HepG2 (cell line): ENCODE measurements around the gene MXRA8. TPM values are rescaled to one million over a fixed set of nuclear protein-coding genes. Genes with fewer than 3 reads are reported as not detected.

Experiments used
- DMAP1 ChIP-seq: IDR thresholded peaks from 2 replicates; pipeline ENCODE4 v1.6.1; 2016
- DNMT1 ChIP-seq: sonication (generic); formaldehyde crosslinking; IDR thresholded peaks from 2 replicates; pipeline ENCODE4 v1.5.1; 2020; ENCODE audit warnings: mild to moderate bottlenecking, missing genetic modification reagents
- HIVEP1 ChIP-seq: sonication (generic); formaldehyde crosslinking; IDR thresholded peaks from 2 replicates; pipeline ENCODE4 v1.4.0; 2020; ENCODE audit warnings: mild to moderate bottlenecking, missing genetic modification reagents
- HMGXB4 ChIP-seq, 2 experiments: sonication (generic) in 1 of 2; formaldehyde crosslinking in 1 of 2; IDR thresholded peaks; 2 replicates each; pipeline versions ENCODE4 v1.4.0 to v1.6.1; 2018 to 2020; ENCODE audit warnings: missing genetic modification reagents in 2 of 2, borderline replicate concordance in 1 of 2, low read depth in 1 of 2, mild to moderate bottlenecking in 1 of 2, missing biosample characterization in 1 of 2
- JARID2 ChIP-seq: sonication (generic); formaldehyde crosslinking; IDR thresholded peaks from 2 replicates; pipeline ENCODE4 v1.8.1; 2023; ENCODE audit warnings: missing genetic modification reagents, inconsistent platforms; ENCODE audit not compliant: insufficient replicate concordance
- MLLT10 ChIP-seq: sonication (generic); formaldehyde crosslinking; IDR thresholded peaks from 2 replicates; pipeline ENCODE4 v1.4.0; 2020; ENCODE audit warnings: missing genetic modification reagents
- PHF5A ChIP-seq: IDR thresholded peaks from one replicate; pipeline ENCODE4 v1.6.1; 2018; ENCODE audit warnings: low read depth, missing genetic modification reagents; ENCODE audit not compliant: unreplicated experiment
- PRPF4 ChIP-seq: fragments of 200-400 bp; formaldehyde crosslinking; IDR thresholded peaks from 2 replicates; pipeline ENCODE4 v1.6.1; 2016; ENCODE audit warnings: low read length, low read depth; ENCODE audit not compliant: poor library complexity, severe bottlenecking
- RARG ChIP-seq: sonication (generic); formaldehyde crosslinking; IDR thresholded peaks from 2 replicates; pipeline ENCODE4 v1.4.0; 2020; ENCODE audit warnings: low read depth, mild to moderate bottlenecking, missing genetic modification reagents
- SMYD3 ChIP-seq: sonication (generic); formaldehyde crosslinking; IDR thresholded peaks from 2 replicates; pipeline ENCODE4 v1.8.1; 2023; ENCODE audit warnings: mild to moderate bottlenecking, missing genetic modification reagents
- TAF1 ChIP-seq: sonication (generic); formaldehyde crosslinking; IDR thresholded peaks from 2 replicates; pipeline ENCODE4 v1.4.0; 2020; ENCODE audit warnings: missing genetic modification reagents
- TCF7 ChIP-seq: sonication (generic); IDR thresholded peaks from 2 replicates; pipeline ENCODE4 v1.6.1; 2016; ENCODE audit warnings: antibody characterized with exemption, low read depth
- ZBTB7B ChIP-seq: sonication (generic); formaldehyde crosslinking; IDR thresholded peaks from 2 replicates; pipeline ENCODE4 v1.4.0; 2020; ENCODE audit warnings: missing genetic modification reagents
- ZBTB8A ChIP-seq: sonication (generic); formaldehyde crosslinking; IDR thresholded peaks from 2 replicates; pipeline ENCODE4 v1.4.0; 2020; ENCODE audit warnings: mild to moderate bottlenecking, low read depth, missing genetic modification reagents, borderline replicate concordance
- ZNF224 ChIP-seq: sonication (generic); formaldehyde crosslinking; IDR thresholded peaks from 2 replicates; pipeline ENCODE4 v1.5.0; 2020; ENCODE audit warnings: mild to moderate bottlenecking, missing genetic modification reagents
- ZNF282 ChIP-seq: fragments of 450-650 bp; IDR thresholded peaks from 2 replicates; pipeline ENCODE4 v1.6.1; 2018; ENCODE audit not compliant: partially characterized antibody
- ZNF432 ChIP-seq: sonication (generic); formaldehyde crosslinking; IDR thresholded peaks from 2 replicates; pipeline ENCODE4 v1.5.0; 2020; ENCODE audit warnings: missing genetic modification reagents, mild to moderate bottlenecking, borderline replicate concordance
- ZNF512 ChIP-seq: sonication (generic); formaldehyde crosslinking; IDR thresholded peaks from 2 replicates; pipeline ENCODE4 v1.4.0; 2020; ENCODE audit warnings: mild to moderate bottlenecking, missing genetic modification reagents
- ZNF670 ChIP-seq: sonication (generic); formaldehyde crosslinking; IDR thresholded peaks from 2 replicates; pipeline ENCODE4 v1.8.0; 2022; ENCODE audit warnings: mild to moderate bottlenecking, missing genetic modification reagents, borderline replicate concordance
- ZNF883 ChIP-seq: sonication (generic); formaldehyde crosslinking; IDR thresholded peaks from 2 replicates; pipeline ENCODE4 v1.5.1; 2020; ENCODE audit warnings: mild to moderate bottlenecking, missing genetic modification reagents; ENCODE audit errors: not compliant biosample characterization
- polyA plus RNA-seq, 8 experiments: library from polyadenylated mRNA; depleted of rRNA in 3 of 8; stranded (reverse) in 7 of 8; unstranded in 1 of 8; fragments of >200 nt; fragmentation: Illumina TruSeq in 4 of 8; extraction: Trizol in 4 of 8; gene quantifications; 2 replicates each; pipeline versions ENCODE4 v1.2.1 to v1.2.3, GENCODE V29; 2011 to 2016; ENCODE audit warnings: low read depth in 4 of 8, missing spikeins in 1 of 8, mixed read lengths in 1 of 8; ENCODE audit not compliant: insufficient read depth in 1 of 8
- total RNA-seq, 5 experiments: library from RNA; depleted of rRNA; stranded (reverse); fragments of >200 nt; fragmentation: Illumina TruSeq; extraction: Trizol; gene quantifications; 2 replicates each; pipeline ENCODE4 v1.2.3, GENCODE V29; 2016; ENCODE audit warnings: low read depth in 1 of 5

The MXRA8 gene
- total and polyA plus RNA-seq, 2 of the 13 experiments (the other 11 are each of a cell fraction or from before 2014, with no cell fraction given): 19.8 to 44.8 TPM

GRCh38 chr1:1399187-1399871 is 41.0 kb upstream of the MXRA8 start, which contains the start of gene CCNL2 (continued):
- TF ChIP-seq HMGXB4 (CRISPR knock-in tag; IDR thresholded peaks at IDR 0.05; ENCODE audit: borderline replicate concordance in 1 of 2, low read depth in 1 of 2): peak; percentile 52 to 93; a peak in 3 of 4 replicates
- TF ChIP-seq ZNF512 (CRISPR knock-in tag): no peak
- TF ChIP-seq ZBTB8A (CRISPR knock-in tag): no peak
- TF ChIP-seq ZNF670 (CRISPR knock-in tag): peak; percentile 48; the same call in 1 of the 2 replicates
- peak; percentile 53 for TF ChIP-seq PHF5A
- TF ChIP-seq TAF1: peak; percentile 88; the same call in 1 of the 2 replicates
- TF ChIP-seq ZNF883 (CRISPR knock-in tag): peak; percentile 18
- TF ChIP-seq SMYD3 (CRISPR knock-in tag): no peak
- TF ChIP-seq ZBTB7B (CRISPR knock-in tag): peak; percentile 56; the same call in 1 of the 2 replicates
- no peak for TF ChIP-seq ZNF282
- TF ChIP-seq DMAP1 (CRISPR knock-in tag): peak; percentile 64; the same call in 1 of the 2 replicates
- no peak for TF ChIP-seq DNMT1
- TF ChIP-seq JARID2: no peak
- TF ChIP-seq ZNF224 (CRISPR knock-in tag): no peak
- no peak for TF ChIP-seq ZNF432 (CRISPR knock-in tag)
- no peak for TF ChIP-seq PRPF4
- no peak for TF ChIP-seq TCF7
- no peak for TF ChIP-seq HIVEP1 (CRISPR knock-in tag)
- no peak for TF ChIP-seq MLLT10 (CRISPR knock-in tag)
- TF ChIP-seq RARG: no peak
